Measurements from ENCODE around the gene MCOLN1. TPM values are rescaled to one million over a fixed set of nuclear protein-coding genes. Genes with fewer than 3 reads are reported as not detected.

Gene MCOLN1
- total and polyA plus RNA-seq, 9 of the 15 experiments (the other 6 are each of a cell fraction or from before 2014, with no cell fraction given) = 0.25 to 15.4 (median 7.1) TPM

GRCh38 chr19:7494416-7495098 is 27.9 kb upstream of the MCOLN1 start (continued):
- TF ChIP-seq CREM (IDR thresholded peaks at IDR 0.05; ENCODE audit: low read depth) (peak; percentile 61), KLF16 (IDR thresholded peaks at IDR 0.05) (no peak), ZNF507 (tag; conservative IDR thresholded peaks at IDR 0.05) (no peak), TSC22D4 (tag; IDR thresholded peaks at IDR 0.05) (no peak), ZNF592 (IDR thresholded peaks at IDR 0.05) (peak; percentile 84), ZNF512 (tag; IDR thresholded peaks at IDR 0.05) (peak; percentile 98), COPS2 (conservative IDR thresholded peaks at IDR 0.05) (no peak), ELF4 (CRISPR knock-in tag; IDR thresholded peaks at IDR 0.05) (peak; percentile 94), HDAC1 (IDR thresholded peaks at IDR 0.05) (peak in 1 of 2 experiments; percentile 77; a peak in 2 of 4 replicates), THRB (CRISPR knock-in tag; conservative IDR thresholded peaks at IDR 0.05) (peak; percentile 95), TFAP4 (CRISPR knock-in tag; IDR thresholded peaks at IDR 0.05; ENCODE audit: borderline replicate concordance) (peak; percentile 94), NFIC (IDR thresholded peaks at IDR 0.05) (no peak), ETS1 (conservative IDR thresholded peaks at IDR 0.05; ENCODE audit: control insufficient read depth, low read depth, low read length) (no peak), FUS (optimal IDR thresholded peaks at IDR 0.05; ENCODE audit: low read depth, low read length) (no peak), NFXL1 (CRISPR knock-in tag; IDR thresholded peaks at IDR 0.05) (no peak), HDAC3 (IDR thresholded peaks at IDR 0.05; ENCODE audit: borderline replicate concordance, partially characterized antibody) (no peak)
- TF ChIP-seq, protein P1, sequence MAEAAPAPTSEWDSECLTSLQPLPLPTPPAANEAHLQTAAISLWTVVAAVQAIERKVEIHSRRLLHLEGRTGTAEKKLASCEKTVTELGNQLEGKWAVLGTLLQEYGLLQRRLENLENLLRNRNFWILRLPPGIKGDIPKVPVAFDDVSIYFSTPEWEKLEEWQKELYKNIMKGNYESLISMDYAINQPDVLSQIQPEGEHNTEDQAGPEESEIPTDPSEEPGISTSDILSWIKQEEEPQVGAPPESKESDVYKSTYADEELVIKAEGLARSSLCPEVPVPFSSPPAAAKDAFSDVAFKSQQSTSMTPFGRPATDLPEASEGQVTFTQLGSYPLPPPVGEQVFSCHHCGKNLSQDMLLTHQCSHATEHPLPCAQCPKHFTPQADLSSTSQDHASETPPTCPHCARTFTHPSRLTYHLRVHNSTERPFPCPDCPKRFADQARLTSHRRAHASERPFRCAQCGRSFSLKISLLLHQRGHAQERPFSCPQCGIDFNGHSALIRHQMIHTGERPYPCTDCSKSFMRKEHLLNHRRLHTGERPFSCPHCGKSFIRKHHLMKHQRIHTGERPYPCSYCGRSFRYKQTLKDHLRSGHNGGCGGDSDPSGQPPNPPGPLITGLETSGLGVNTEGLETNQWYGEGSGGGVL (CRISPR knock-in tag; IDR thresholded peaks at IDR 0.05) = no peak

Measured in K562 (cell line).